Metanephros (tissue), 1 donor: ENCODE measurements around the gene HECTD3. TPM values are rescaled to one million over a fixed set of nuclear protein-coding genes. Genes with fewer than 3 reads are reported as not detected.

Experiments used
- total RNA-seq: library from RNA; depleted of rRNA; stranded (reverse); fragments of >200 nt; gene quantifications from one replicate; pipeline ENCODE4 v1.2.3, GENCODE V29; 2014

Gene HECTD3
- total RNA-seq: 18.2 TPM

GRCh38 chr1:45010855-45011811, at the start of gene HECTD3:
TSS of gene HECTD3 (minus strand) at chr1:45011324. CDS start at chr1:45011257, 67 bp downstream.

DNA sequence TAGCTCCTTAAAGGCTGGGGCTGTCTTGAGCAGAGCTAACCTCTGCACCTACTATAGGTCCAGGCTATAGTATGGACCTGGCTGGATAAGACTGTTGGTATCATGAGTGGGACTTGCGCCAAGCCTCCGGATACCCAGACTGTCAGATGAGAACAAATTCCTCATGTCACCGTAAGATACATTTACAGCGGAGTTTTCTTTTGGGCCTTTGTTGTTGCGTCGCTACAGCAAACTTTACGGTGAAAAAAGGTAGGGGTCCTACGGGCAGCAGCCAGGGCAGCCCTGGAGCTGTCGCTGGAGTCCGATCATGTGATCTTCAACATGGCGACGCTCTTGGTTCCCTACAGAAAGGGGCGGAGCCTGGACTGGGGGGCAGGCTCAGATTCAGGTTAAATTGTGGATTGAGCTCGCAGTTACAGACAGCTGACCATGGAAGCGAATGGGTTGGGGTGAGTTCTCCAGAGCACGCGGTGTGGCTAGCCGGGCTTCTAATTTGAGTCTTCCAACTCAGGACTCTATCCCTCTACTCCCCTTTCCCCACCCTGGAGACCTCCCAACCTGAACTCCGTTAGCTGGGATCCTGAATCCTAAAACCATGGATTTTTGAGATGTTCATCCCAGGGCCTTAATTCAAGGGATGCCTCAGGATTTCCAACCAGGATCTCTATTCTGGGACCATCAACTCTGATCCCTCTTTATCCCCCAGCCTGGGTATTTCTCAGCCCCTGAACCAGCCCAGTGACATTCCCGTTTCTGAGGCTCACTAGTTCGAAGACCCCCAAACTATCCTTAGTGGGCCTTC, 914 bp upstream of the HECTD3 start, which contains the start of gene UROD:
Gene UROD, plus strand, starts transcription at position 418 of the 802 bp plus-strand sequence. Its CDS starts 12 bp downstream, at position 430.

Other genes starting within 250 kb of the HECTD3 start
- gene RPS8, start 235.8 kb downstream of the HECTD3 start, total RNA-seq: 1,216 TPM
- 0.64 TPM for gene BEST4, start 223.2 kb downstream of the HECTD3 start, total RNA-seq
- gene PLK3, start 210.9 kb downstream of the HECTD3 start, total RNA-seq: 11.6 TPM
- not detected for gene DYNLT4, start 204.0 kb downstream of the HECTD3 start, total RNA-seq
- 14.7 TPM for gene BTBD19, start 202.8 kb downstream of the HECTD3 start, total RNA-seq
- 4.0 TPM for gene PTCH2, start 168.1 kb downstream of the HECTD3 start, total RNA-seq
- gene EIF2B3, start 24.7 kb downstream of the HECTD3 start, total RNA-seq: 26.2 TPM
- 82.4 TPM for gene UROD, start 930 bp upstream of the HECTD3 start, total RNA-seq
- gene ZSWIM5, start 195.3 kb upstream of the HECTD3 start, total RNA-seq: 4.8 TPM